Hepatocyte (in vitro differentiated cells): Measurements from ENCODE around the gene GGA1.

Experiments used
- CTCF ChIP-seq: fragments of 200-600 bp; sonication (generic); IDR thresholded peaks from 2 replicates; pipeline ENCODE4 v1.5.1; 2016; ENCODE audit warnings: antibody characterized with exemption, mild to moderate bottlenecking; ENCODE audit not compliant: poor library complexity
- EZH2phosphoT487 ChIP-seq: fragments of 200-600 bp; sonication (generic); IDR thresholded peaks from one replicate; pipeline ENCODE4 v1.6.1; 2018; ENCODE audit warnings: antibody characterized with exemption, mild to moderate bottlenecking, low read depth, moderate library complexity; ENCODE audit not compliant: unreplicated experiment, severe bottlenecking

- TF ChIP-seq CTCF (peak; percentile 92), EZH2phosphoT487 (no peak)
Observed at GRCh38 chr22:37566903-37567798, 41.5 kb upstream of the GGA1 start.
